HepG2 (cell line): ENCODE measurements around the gene RAB40AL. TPM values are rescaled to one million over a fixed set of nuclear protein-coding genes. Genes with fewer than 3 reads are reported as not detected.

ENCODE experiments used
- ATAC-seq: fragments of 200-7000 bp; cut with Tn5 transposase; 3 replicates; pipeline ENCODE4 v1.9.1; 2020; ENCODE audit warnings: mild to moderate bottlenecking, moderate library complexity
- BruUV-seq: library from RNA; stranded (reverse); fragments of 400-500 nt; replicated peaks from 2 replicates; lab custom pipeline; 2021; lab: Mats Ljungman, UMichigan
- CTCF ChIA-PET: fragments of 300-600 bp; formaldehyde crosslinking; extraction: SDS; loops from one replicate; lab custom pipeline; 2021; ENCODE audit warnings: low total read pairs, inconsistent platforms, low intra/inter-chr PET ratio; lab: Yijun Ruan, JAX
- POLR2A ChIA-PET: fragments of 350-600 bp; sonication (Branson Sonifier 250); formaldehyde crosslinking; loops from one replicate; lab custom pipeline; 2020; ENCODE audit warnings: antibody characterized with exemption, inconsistent platforms; lab: Yijun Ruan, JAX
- DNase-seq: peaks from one replicate; pipeline ENCODE4 v3.0.0-alpha.2; 2015; ENCODE audit warnings: low spot score
- FAIRE-seq: peaks from 3 replicates; lab custom pipeline; 2011; peaks lifted over from hg19 to GRCh38; lab: Jason Lieb, UNC
- H2AFZ ChIP-seq: one replicate; pipeline ENCODE4 v1.6.1; 2011; ENCODE audit warnings: low read length, inconsistent platforms
- H3K27ac ChIP-seq: fragments of 300-600 bp; 3 replicates; pipeline ENCODE4 v1.8.0; 2011; ENCODE audit warnings: mixed run types, mild to moderate bottlenecking, mixed read lengths, low read length, inconsistent platforms; ENCODE audit not compliant: insufficient read depth; ENCODE audit errors: extremely low read length
- H3K27me3 ChIP-seq, 2 experiments: fragments of 200-600 bp in 1 of 2; 2 replicates in 1 of 2; 3 replicates in 1 of 2; pipeline versions ENCODE4 v1.6.0 to v1.8.0; 2011; ENCODE audit warnings: low read length in 2 of 2, mild to moderate bottlenecking in 2 of 2, moderate library complexity in 2 of 2, inconsistent platforms in 1 of 2; ENCODE audit not compliant: insufficient read depth in 2 of 2, control insufficient read depth in 1 of 2
- H3K36me3 ChIP-seq, 2 experiments: fragments of 200-600 bp in 1 of 2; replicated peaks in 1 of 2; 2 replicates in 1 of 2; 3 replicates in 1 of 2; pipeline versions ENCODE4 v1.5.1 to v1.8.0; 2011; ENCODE audit warnings: low read length in 2 of 2, inconsistent platforms in 1 of 2; ENCODE audit not compliant: insufficient read depth in 2 of 2, control insufficient read depth in 1 of 2
- H3K4me1 ChIP-seq: 2 replicates; pipeline ENCODE4 v1.5.1; 2012; ENCODE audit warnings: low read length, inconsistent platforms; ENCODE audit not compliant: insufficient read depth
- H3K4me2 ChIP-seq: 2 replicates; pipeline ENCODE4 v1.6.0; 2011; ENCODE audit warnings: low read depth, low read length, inconsistent platforms
- H3K4me3 ChIP-seq, 3 experiments: fragments of 200-600 bp in 1 of 3; sonication (generic), shearing (Covaris generic) in 1 of 3; replicated peaks in 1 of 3; 2 replicates each; pipeline ENCODE4 v1.5.1; 2011 to 2016; ENCODE audit warnings: low read length in 3 of 3, inconsistent platforms in 2 of 3, low read depth in 2 of 3, mild to moderate bottlenecking in 2 of 3, control low read depth in 1 of 3, mixed read lengths in 1 of 3; ENCODE audit not compliant: insufficient read depth in 1 of 3
- H3K79me2 ChIP-seq: one replicate; pipeline ENCODE4 v1.6.1; 2011; ENCODE audit warnings: low read length, inconsistent platforms; ENCODE audit not compliant: insufficient read depth
- H3K9ac ChIP-seq: 2 replicates; pipeline ENCODE4 v1.6.0; 2011; ENCODE audit warnings: mild to moderate bottlenecking, low read depth, low read length, inconsistent platforms; ENCODE audit not compliant: insufficient read depth
- H3K9me3 ChIP-seq: 2 replicates; pipeline ENCODE4 v1.5.1; 2012; ENCODE audit warnings: mild to moderate bottlenecking, low read length
- H4K20me1 ChIP-seq: 2 replicates; pipeline ENCODE4 v1.6.0; 2011; ENCODE audit warnings: inconsistent platforms, mild to moderate bottlenecking, low read length, moderate library complexity; ENCODE audit not compliant: insufficient read depth
- ARHGAP35 ChIP-seq: sonication (generic); formaldehyde crosslinking; IDR thresholded peaks from 2 replicates; pipeline ENCODE4 v1.9.0; 2022; ENCODE audit warnings: mild to moderate bottlenecking, inconsistent platforms, moderate library complexity, missing genetic modification reagents, borderline replicate concordance
- CREB1 ChIP-seq, 2 experiments: fragments of 450-650 bp in 1 of 2; IDR thresholded peaks; 2 replicates each; pipeline ENCODE4 v1.6.1; 2016 to 2017; ENCODE audit warnings: control low read depth in 1 of 2, mild to moderate bottlenecking in 1 of 2, missing compliant biosample characterization in 1 of 2, missing genetic modification characterization in 1 of 2
- CTCF ChIP-seq: sonication (generic); formaldehyde crosslinking; IDR thresholded peaks from 2 replicates; pipeline ENCODE4 v1.5.0; 2020; ENCODE audit warnings: mild to moderate bottlenecking, missing genetic modification reagents, moderate library complexity
- HIC2 ChIP-seq: sonication (generic); formaldehyde crosslinking; IDR thresholded peaks from 2 replicates; pipeline ENCODE4 v1.9.0; 2022; ENCODE audit warnings: low read depth, missing genetic modification reagents
- IRF1 ChIP-seq: sonication (generic); formaldehyde crosslinking; IDR thresholded peaks from 2 replicates; pipeline ENCODE4 v1.4.0; 2020; ENCODE audit warnings: low read depth, mild to moderate bottlenecking, missing genetic modification reagents
- SMC3 ChIP-seq: IDR thresholded peaks from 2 replicates; pipeline ENCODE4 v1.6.1; 2011; ENCODE audit warnings: low read length, improper control_type of control experiment
- TRAFD1 ChIP-seq: sonication (generic); formaldehyde crosslinking; IDR thresholded peaks from 2 replicates; pipeline ENCODE4 v1.5.1; 2020; ENCODE audit warnings: missing genetic modification reagents, mild to moderate bottlenecking, borderline replicate concordance
- ZNF251 ChIP-seq: sonication (generic); formaldehyde crosslinking; IDR thresholded peaks from 2 replicates; pipeline ENCODE4 v1.9.0; 2021; ENCODE audit warnings: mild to moderate bottlenecking, missing genetic modification reagents
- WGBS: methylation state at CpG from one replicate; pipeline ENCODE4 v1.1.6; 2017; ENCODE audit warnings: low lambda C conversion rate; 5-methylcytosine and 5-hydroxymethylcytosine counted together
- in situ Hi-C: cut with HindIII; loops from 2 replicates; pipeline ENCODE4 v1.10.0; 2017; ENCODE audit warnings: low pct_unique_long_range_greater_than_20kb; ENCODE audit not compliant: extremely low pct_ligation_motif_present
- intact Hi-C: fragments of 100-400 bp; cut with micrococcal nuclease; formaldehyde crosslinking; loops from one replicate; pipeline ENCODE4 v1.10.0; 2022; ENCODE audit not compliant: unreplicated experiment
- polyA plus RNA-seq, 8 experiments: library from polyadenylated mRNA; depleted of rRNA in 3 of 8; stranded (reverse) in 7 of 8; unstranded in 1 of 8; fragments of >200 nt; fragmentation: Illumina TruSeq in 4 of 8; extraction: Trizol in 4 of 8; gene quantifications; 2 replicates each; pipeline versions ENCODE4 v1.2.1 to v1.2.3, GENCODE V29; 2011 to 2016; ENCODE audit warnings: low read depth in 4 of 8, missing spikeins in 1 of 8, mixed read lengths in 1 of 8; ENCODE audit not compliant: insufficient read depth in 1 of 8
- total RNA-seq, 5 experiments: library from RNA; depleted of rRNA; stranded (reverse); fragments of >200 nt; fragmentation: Illumina TruSeq; extraction: Trizol; gene quantifications; 2 replicates each; pipeline ENCODE4 v1.2.3, GENCODE V29; 2016; ENCODE audit warnings: low read depth in 1 of 5

RAB40AL gene
- total and polyA plus RNA-seq, 2 of the 13 experiments (the other 11 are each of a cell fraction or from before 2014, with no cell fraction given): 0.08 to 0.40 TPM

GRCh38 chrX:102950908-102951866 lies 14.1 kb downstream of the RAB40AL start:
- peak; percentile 27 for DNase-seq
- CTCF ChIA-PET: interaction anchor here (1.7 to 2.3 kb wide), 2 partner anchors 207 to 225 kb away, joined by 8 to 18 read pairs; no protein-coding TSS in a partner anchor
- 9% methylated on average over 14 of the region's 14 CpGs for WGBS
- TF ChIP-seq SMC3 (peak; percentile 13; the same call in 1 of the 2 replicates), ZNF251 (CRISPR knock-in tag) (no peak), CTCF (CRISPR knock-in tag) (peak; percentile 53)
- H4K20me1 ChIP-seq: no peaks in the 10 kb centered on the region
- no peak overlapping the region for H3K9ac ChIP-seq
- no peaks in the 10 kb centered on the region for H3K4me1 ChIP-seq
- H3K4me3 ChIP-seq: peak overlapping the region in 1 of 3 experiments; percentile 16; a peak in 2 of 6 replicates
- POLR2A ChIA-PET: no interaction called here
- H3K36me3 ChIP-seq: no peaks in the 10 kb centered on the region
- intact Hi-C loops: loop anchor here (1.0 to 10.0 kb wide), 3 partner anchors 104 to 225 kb away; no protein-coding TSS in a partner anchor
- no peaks in the 10 kb centered on the region for H3K27me3 ChIP-seq
- in situ Hi-C loops: loop anchor here (10.0 kb wide), 1 partner anchor 204 kb away; no protein-coding TSS in a partner anchor
- no peaks in the 10 kb centered on the region for H3K79me2 ChIP-seq
- H3K9me3 ChIP-seq: no peaks in the 10 kb centered on the region
- peak; percentile 93 for ATAC-seq
- no peak overlapping the region for H2AFZ ChIP-seq
- no peak overlapping the region for H3K27ac ChIP-seq
- FAIRE-seq: peak; percentile 75
- no TSS peak for BruUV-seq
- peak overlapping the region; percentile 72 for H3K4me2 ChIP-seq

- no peak overlapping the region for H3K4me3 ChIP-seq
- no peak overlapping the region for H3K27ac ChIP-seq
- ChIA-PET POLR2A (no interaction called here), CTCF (no interaction called here)
- H3K4me1 ChIP-seq: no peaks in the 10 kb centered on the region
- H3K27me3 ChIP-seq: no peaks in the 10 kb centered on the region
- no peaks in the 10 kb centered on the region for H3K79me2 ChIP-seq
- ATAC-seq (no peak), FAIRE-seq (no peak), DNase-seq (no peak)
- in situ Hi-C loops (loop anchor here (10.0 kb wide), 1 partner anchor 197 kb away; no protein-coding TSS in a partner anchor), intact Hi-C loops (loop anchor here (10.0 kb wide), 1 partner anchor 97 kb away; no protein-coding TSS in a partner anchor)
- no TSS peak for BruUV-seq
- no peaks in the 10 kb centered on the region for H3K9me3 ChIP-seq
- no peaks in the 10 kb centered on the region for H3K36me3 ChIP-seq
- 93% methylated on average over 2 of the region's 2 CpGs for WGBS
- H3K9ac ChIP-seq: no peak overlapping the region
- H3K4me2 ChIP-seq: no peak overlapping the region
- no peaks in the 10 kb centered on the region for H4K20me1 ChIP-seq
- H2AFZ ChIP-seq: no peak overlapping the region
- TF ChIP-seq HIC2 (CRISPR knock-in tag) (no peak), CREB1 (IDR thresholded peaks at IDR 0.05) (no peak), CREB1 (CRISPR knock-in tag; IDR thresholded peaks at IDR 0.05) (no peak), IRF1 (no peak), TRAFD1 (CRISPR knock-in tag) (no peak), ARHGAP35 (no peak)
Observed at GRCh38 chrX:102957751-102958150, 20.7 kb downstream of the RAB40AL start.
